WTC11 (cell line): Measurements from ENCODE around the gene ANGEL1.

Experiments used
- ELF4 ChIP-seq: sonication (generic); formaldehyde crosslinking; IDR thresholded peaks from 2 replicates; pipeline ENCODE4 v1.8.1; 2022; ENCODE audit warnings: low read depth, mild to moderate bottlenecking, moderate library complexity, missing genetic modification reagents
- MYBL2 ChIP-seq: sonication (generic); formaldehyde crosslinking; IDR thresholded peaks from 2 replicates; pipeline ENCODE4 v1.8.1; 2023; ENCODE audit warnings: mild to moderate bottlenecking, moderate library complexity, missing genetic modification reagents
- NR1H2 ChIP-seq: sonication (generic); formaldehyde crosslinking; IDR thresholded peaks from 2 replicates; pipeline ENCODE4 v1.9.0; 2021; ENCODE audit warnings: mild to moderate bottlenecking, moderate library complexity, missing genetic modification reagents
- ZNF121 ChIP-seq: sonication (generic); formaldehyde crosslinking; IDR thresholded peaks from 2 replicates; pipeline ENCODE4 v1.8.0; 2023; ENCODE audit warnings: missing genetic modification reagents
- TF ChIP-seq, protein P1 (sequence below): fragments of 200-600 bp; IDR thresholded peaks from 2 replicates; pipeline ENCODE4 v1.8.0; 2022; ENCODE audit warnings: antibody characterized with exemption
- TF ChIP-seq, protein P2 (sequence below): sonication (generic); formaldehyde crosslinking; IDR thresholded peaks from 2 replicates; pipeline ENCODE4 v1.8.1; 2023; ENCODE audit warnings: mild to moderate bottlenecking, missing genetic modification reagents, moderate library complexity

DNA sequence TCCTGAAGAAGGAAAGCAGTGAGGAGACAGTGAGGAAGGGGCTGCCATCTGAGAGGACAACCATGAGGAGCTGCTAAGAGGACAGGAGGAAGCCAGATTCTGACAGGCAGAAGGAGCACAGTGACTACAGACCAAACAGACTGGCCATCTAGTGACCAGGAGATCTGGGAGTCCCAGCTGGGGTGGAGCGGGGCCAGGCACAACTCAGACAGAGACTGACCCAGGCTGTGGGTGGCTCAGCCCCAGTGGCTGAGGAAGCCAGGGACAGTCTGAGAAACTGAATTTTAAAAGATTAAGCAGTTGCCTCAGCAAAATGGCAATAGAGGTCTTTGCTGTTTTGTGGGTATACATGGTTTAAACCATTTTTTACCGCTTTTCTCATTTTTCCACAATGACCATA lies 42.4 kb upstream of the ANGEL1 start:
- TF ChIP-seq, protein P1, sequence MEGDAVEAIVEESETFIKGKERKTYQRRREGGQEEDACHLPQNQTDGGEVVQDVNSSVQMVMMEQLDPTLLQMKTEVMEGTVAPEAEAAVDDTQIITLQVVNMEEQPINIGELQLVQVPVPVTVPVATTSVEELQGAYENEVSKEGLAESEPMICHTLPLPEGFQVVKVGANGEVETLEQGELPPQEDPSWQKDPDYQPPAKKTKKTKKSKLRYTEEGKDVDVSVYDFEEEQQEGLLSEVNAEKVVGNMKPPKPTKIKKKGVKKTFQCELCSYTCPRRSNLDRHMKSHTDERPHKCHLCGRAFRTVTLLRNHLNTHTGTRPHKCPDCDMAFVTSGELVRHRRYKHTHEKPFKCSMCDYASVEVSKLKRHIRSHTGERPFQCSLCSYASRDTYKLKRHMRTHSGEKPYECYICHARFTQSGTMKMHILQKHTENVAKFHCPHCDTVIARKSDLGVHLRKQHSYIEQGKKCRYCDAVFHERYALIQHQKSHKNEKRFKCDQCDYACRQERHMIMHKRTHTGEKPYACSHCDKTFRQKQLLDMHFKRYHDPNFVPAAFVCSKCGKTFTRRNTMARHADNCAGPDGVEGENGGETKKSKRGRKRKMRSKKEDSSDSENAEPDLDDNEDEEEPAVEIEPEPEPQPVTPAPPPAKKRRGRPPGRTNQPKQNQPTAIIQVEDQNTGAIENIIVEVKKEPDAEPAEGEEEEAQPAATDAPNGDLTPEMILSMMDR = no peak
- no peak for TF ChIP-seq MYBL2
- TF ChIP-seq, protein P2, sequence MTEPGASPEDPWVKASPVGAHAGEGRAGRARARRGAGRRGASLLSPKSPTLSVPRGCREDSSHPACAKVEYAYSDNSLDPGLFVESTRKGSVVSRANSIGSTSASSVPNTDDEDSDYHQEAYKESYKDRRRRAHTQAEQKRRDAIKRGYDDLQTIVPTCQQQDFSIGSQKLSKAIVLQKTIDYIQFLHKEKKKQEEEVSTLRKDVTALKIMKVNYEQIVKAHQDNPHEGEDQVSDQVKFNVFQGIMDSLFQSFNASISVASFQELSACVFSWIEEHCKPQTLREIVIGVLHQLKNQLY (CRISPR knock-in tag) = no peak
- TF ChIP-seq ZNF121 = no peak
- TF ChIP-seq NR1H2 = no peak
- no peak for TF ChIP-seq ELF4 (CRISPR knock-in tag)
